Activated CD4-positive, alpha-beta T cell treated with anti-CD3 and anti-CD28 coated beads, Interleukin-2, amount 10 ng/mL, durations not matched to agents 24 days and 14 days (primary cell): ENCODE data around the gene CHMP2A. TPM values are rescaled to one million over a fixed set of nuclear protein-coding genes. Genes with fewer than 3 reads are reported as not detected.
A peak's percentile ranks its signal among the peaks of the same experiment; 100 is the strongest.

ENCODE experiments used
- DNase-seq: peaks from one replicate; pipeline ENCODE4 v3.0.0; 2022
- H3K27ac Mint-ChIP-seq: one replicate; pipeline ENCODE4 v1.8.0; 2022; ENCODE audit warnings: mild to moderate bottlenecking, mixed read lengths
- H3K27me3 Mint-ChIP-seq: one replicate; pipeline ENCODE4 v1.8.0; 2022; ENCODE audit warnings: mixed read lengths
- H3K36me3 Mint-ChIP-seq: one replicate; pipeline ENCODE4 v1.8.0; 2022; ENCODE audit warnings: low read depth, mild to moderate bottlenecking, mixed read lengths
- H3K4me1 Mint-ChIP-seq: one replicate; pipeline ENCODE4 v1.8.0; 2021; ENCODE audit warnings: mixed read lengths
- H3K4me3 Mint-ChIP-seq: one replicate; pipeline ENCODE4 v1.8.0; 2022; ENCODE audit warnings: mild to moderate bottlenecking, moderate library complexity, mixed read lengths
- H3K9me3 Mint-ChIP-seq: one replicate; pipeline ENCODE4 v1.8.0; 2021; ENCODE audit warnings: mixed read lengths
- intact Hi-C: fragments of 100-400 bp; cut with micrococcal nuclease; formaldehyde crosslinking; loops from one replicate; pipeline ENCODE4 v1.15.1; 2023
- total RNA-seq: library from RNA; stranded (reverse); gene quantifications from 2 replicates; pipeline ENCODE4 v1.2.3, GENCODE V29; 2022

The CHMP2A gene
- total RNA-seq, 1 donor from 2014 or later, result 108 TPM

DNA sequence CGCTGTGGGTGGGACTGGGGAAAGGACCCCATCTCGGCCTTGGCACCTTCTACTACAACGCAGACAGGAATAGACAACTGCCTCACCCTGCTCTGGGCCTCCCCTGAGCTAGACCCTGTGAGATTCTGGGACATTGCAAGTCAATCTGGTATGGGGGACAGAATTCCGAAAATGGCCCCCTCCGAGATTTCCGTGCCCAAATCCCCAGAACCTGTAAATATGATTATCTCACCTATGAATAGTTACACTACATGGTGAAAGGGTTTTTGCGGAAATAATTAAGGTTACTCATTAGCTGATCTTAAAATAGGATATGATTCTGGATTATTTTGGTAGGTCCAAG lies 34.7 kb downstream of the CHMP2A start:
- Mint-ChIP-seq H3K27ac (peak overlapping the region; percentile 97), H3K9me3 (no peaks in the 10 kb centered on the region), H3K36me3 (peaks cover 23% of the 10 kb centered on the region), H3K27me3 (no peaks in the 10 kb centered on the region), H3K4me3 (peak overlapping the region; percentile 93), H3K4me1 (peaks cover 34% of the 10 kb centered on the region)
- DNase-seq, result no peak
- intact Hi-C loops, result no loop called here

DNA sequence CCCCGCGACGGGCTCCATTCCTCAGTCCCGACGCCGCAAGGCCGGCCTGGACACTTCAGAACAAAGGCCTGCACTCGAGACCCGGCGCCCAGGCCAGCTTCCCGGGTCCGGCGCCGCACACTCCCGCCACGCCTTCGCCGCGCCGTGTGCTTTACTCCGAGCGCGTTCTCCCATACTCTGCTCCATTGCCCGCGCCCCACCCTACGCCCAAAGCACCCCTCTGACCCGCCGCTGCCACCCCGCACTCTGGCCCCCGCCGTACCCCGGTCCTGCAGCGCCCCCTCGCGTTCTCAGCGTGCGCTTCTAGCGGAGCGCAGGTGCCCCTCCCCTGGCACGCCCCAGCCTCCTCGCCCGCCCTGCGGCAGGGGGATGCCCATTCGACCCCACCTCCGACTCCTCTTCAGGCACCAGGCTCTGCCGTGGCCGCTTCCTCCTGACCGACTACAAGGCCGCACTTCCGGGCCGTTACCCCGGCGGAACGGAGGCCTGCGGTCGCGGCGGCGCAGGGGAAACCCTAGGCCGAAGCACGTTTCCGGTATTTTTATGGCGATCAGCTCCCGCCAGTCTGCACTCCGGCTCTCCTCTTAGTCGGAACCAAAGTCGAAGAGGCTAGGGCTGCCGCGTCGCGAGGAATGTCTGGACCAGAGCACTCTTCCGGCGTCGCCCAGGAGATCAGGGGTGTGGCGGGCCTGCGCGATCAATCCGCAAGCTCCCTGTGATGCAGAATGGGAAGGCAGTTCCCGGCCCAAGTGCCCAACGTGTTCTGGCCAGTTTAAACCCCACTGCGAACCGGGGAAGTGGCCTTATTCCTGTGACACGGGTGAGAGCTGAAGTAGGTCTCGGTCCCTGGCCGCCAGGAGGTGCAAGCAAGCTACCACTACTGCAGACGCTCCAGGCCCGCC lies 35.3 kb downstream of the CHMP2A start, which contains the start of gene ZBTB45:
Gene ZBTB45 (minus strand): TSS at position 456 of the 902 bp plus-strand sequence. CDS start 2,137 bp downstream, outside the sequence.
- intact Hi-C loops, result loop anchor here (1.0 to 5.0 kb wide), 9 partner anchors 25 to 602 kb away; partner anchors contain the start of genes MZF1, RPS5, TRIM28 and ZNF274
- H3K4me1 Mint-ChIP-seq, result peaks cover 37% of the 10 kb centered on the region
- peak within 1 kb of the TSS; percentile 93 for H3K4me3 Mint-ChIP-seq
- H3K27me3 Mint-ChIP-seq, result no peaks in the 10 kb centered on the region
- peaks cover 25% of the 10 kb centered on the region for H3K36me3 Mint-ChIP-seq
- peak; percentile 97 for DNase-seq
- peak within 1 kb of the TSS; percentile 97 for H3K27ac Mint-ChIP-seq
- H3K9me3 Mint-ChIP-seq, result no peaks in the 10 kb centered on the region

DNA sequence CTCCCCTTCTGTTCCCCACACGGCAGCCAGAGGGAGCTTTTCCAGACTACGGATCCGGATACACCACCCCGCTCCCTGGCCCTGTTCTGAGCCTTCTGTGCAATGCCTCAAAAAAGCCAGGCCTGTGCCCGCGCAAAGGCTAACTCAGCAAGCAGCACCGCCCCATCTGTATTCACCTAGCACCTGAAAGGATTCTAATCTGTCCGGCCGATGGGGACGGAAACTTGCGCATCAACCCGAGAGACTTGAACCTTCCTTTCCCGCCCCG lies 35.9 kb downstream of the CHMP2A start:
- H3K27me3 Mint-ChIP-seq, result no peaks in the 10 kb centered on the region
- H3K27ac Mint-ChIP-seq, result peak overlapping the region; percentile 97
- H3K4me3 Mint-ChIP-seq, result peak overlapping the region; percentile 93
- intact Hi-C loops, result loop anchor here (1.0 to 5.0 kb wide), 9 partner anchors 25 to 602 kb away; partner anchors contain the start of genes MZF1, RPS5, TRIM28 and ZNF274
- H3K4me1 Mint-ChIP-seq, result peaks cover 40% of the 10 kb centered on the region
- H3K36me3 Mint-ChIP-seq, result peaks cover 29% of the 10 kb centered on the region
- H3K9me3 Mint-ChIP-seq, result no peaks in the 10 kb centered on the region
- peak; percentile 85 for DNase-seq

DNA sequence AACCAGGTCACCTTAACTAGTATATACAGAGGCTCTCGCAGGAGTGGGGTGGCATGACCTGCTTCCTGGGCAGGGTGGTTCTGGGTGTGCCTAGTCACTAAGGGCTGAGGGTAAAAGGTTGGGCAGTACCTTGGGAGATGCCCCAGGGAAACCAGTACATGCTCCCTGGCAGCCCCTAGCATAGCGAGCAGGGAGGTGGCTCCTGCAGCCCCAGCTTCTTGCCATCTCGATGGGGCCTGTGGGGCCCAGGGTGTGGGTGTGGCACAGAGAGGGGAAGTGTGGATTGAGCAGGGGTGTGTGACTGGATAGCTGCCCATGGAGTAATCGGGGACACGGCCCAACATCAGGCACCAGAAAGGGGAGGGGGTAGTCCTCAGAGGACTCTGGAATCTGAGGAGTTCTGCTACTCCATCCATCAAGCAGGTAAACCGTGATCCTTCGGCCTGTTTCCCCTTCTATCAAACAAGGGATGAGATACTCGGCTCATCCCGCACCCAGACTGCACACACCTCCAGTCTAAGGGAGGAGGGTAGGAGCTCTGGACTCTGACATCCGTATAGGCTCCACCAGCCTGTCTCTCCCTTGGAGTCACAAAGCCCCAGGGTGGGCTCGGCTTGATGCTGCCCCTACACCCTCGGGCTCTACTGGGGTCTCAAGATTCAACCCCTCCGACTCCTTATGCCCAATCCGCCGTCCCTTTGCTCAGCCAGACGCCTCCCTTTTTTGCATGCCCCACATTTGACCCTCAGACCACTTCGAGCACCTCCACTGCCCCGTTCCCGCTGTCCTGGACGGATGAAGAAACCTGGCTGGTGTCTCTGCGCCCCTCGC lies 36.4 kb downstream of the CHMP2A start:
- no peaks in the 10 kb centered on the region for H3K9me3 Mint-ChIP-seq
- peaks cover 30% of the 10 kb centered on the region for H3K36me3 Mint-ChIP-seq
- peak overlapping the region; percentile 93 for H3K4me3 Mint-ChIP-seq
- H3K4me1 Mint-ChIP-seq, result peaks cover 42% of the 10 kb centered on the region
- H3K27ac Mint-ChIP-seq, result peak overlapping the region; percentile 97
- H3K27me3 Mint-ChIP-seq, result no peaks in the 10 kb centered on the region
- DNase-seq, result peak; percentile 71
- intact Hi-C loops, result loop anchor here (1.0 to 5.0 kb wide), 9 partner anchors 26 to 601 kb away; partner anchors contain the start of genes MZF1, RPS5, TRIM28 and ZNF274

DNA sequence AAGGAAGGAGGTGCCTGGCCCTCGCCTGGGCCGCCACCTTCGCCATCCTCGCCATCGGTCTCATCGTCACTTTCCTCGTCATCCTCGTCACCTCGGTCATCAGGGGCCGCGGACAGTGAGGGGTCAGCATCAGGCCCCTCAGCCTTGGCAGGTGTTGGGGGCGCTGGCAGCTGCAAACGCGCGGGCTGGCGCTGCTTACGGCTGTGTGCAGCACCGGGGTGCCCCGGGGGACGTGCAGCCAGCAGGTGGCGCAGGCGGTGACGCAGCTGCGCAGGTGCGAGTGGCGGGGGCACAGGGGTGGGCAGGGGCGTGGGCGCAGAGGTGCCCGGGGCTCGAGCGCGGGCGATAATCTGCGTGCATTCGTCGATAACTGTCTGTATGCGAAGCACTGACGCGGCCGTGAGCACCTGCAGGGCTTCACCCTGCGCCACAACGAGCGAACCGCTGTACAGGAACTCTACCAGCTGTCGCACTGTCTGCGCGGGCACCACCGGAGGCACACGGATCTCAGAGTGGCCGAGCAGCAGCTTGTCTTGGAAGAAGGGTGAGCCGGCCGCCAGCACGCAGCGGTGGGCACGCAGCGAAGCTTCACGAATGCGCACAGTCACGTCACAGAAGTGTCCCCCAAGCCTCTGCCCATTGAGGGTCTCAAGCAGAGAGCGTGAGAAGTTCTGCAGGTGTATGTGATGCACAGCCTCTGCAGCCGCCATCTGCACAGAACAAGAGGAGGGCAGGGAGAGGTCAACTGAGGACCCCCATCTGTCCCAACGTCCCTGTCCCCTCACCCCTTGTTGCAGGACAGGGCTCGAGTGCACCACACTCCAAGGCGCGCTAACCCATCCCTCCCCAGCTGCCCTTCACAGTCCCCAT lies 37.7 kb downstream of the CHMP2A start:
- peak overlapping the region; percentile 93 for H3K4me3 Mint-ChIP-seq
- H3K36me3 Mint-ChIP-seq, result peaks cover 30% of the 10 kb centered on the region
- intact Hi-C loops, result loop anchor here (5.0 kb wide), 1 partner anchor 600 kb away; the partner anchor contains the start of gene ZNF417
- H3K27ac Mint-ChIP-seq, result peak overlapping the region; percentile 25
- H3K27me3 Mint-ChIP-seq, result no peaks in the 10 kb centered on the region
- DNase-seq, result no peak
- no peaks in the 10 kb centered on the region for H3K9me3 Mint-ChIP-seq
- H3K4me1 Mint-ChIP-seq, result peaks cover 43% of the 10 kb centered on the region

DNA sequence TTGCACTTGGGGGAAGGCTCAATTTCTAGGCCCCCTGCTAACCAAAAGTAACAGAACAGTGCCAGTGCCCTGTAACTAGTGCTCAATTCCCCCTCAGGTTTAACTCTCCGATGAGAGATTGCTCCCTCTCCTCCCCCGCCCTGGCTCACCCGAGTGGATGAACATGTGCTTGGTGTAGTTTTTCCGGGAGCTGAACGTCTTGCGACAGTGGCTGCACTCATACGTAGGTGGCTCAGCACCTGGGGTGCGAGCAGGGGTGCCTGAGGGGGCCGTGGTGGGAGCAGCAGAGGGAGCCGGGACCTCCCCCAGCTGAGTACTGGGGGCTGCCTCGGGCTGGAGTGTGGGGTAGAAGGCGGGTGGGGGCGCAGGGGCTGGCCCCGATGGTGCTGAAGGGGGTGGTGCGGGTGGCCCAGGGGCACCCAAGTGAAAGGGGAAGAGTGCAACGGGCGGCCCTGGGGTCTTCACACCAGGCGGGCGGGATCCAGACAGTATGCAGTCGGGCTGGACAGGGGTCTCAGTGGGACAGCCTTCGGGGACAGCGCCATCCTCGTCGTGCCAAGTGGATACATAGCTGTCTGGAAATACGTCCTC lies 38.6 kb downstream of the CHMP2A start:
- Mint-ChIP-seq H3K27me3 (no peaks in the 10 kb centered on the region), H3K4me3 (peak overlapping the region; percentile 91), H3K4me1 (peaks cover 45% of the 10 kb centered on the region), H3K36me3 (peaks cover 30% of the 10 kb centered on the region), H3K9me3 (no peaks in the 10 kb centered on the region), H3K27ac (peak overlapping the region; percentile 65)
- intact Hi-C loops, result loop anchor here (5.0 kb wide), 1 partner anchor 599 kb away; the partner anchor contains the start of gene ZNF417
- no peak for DNase-seq

DNA sequence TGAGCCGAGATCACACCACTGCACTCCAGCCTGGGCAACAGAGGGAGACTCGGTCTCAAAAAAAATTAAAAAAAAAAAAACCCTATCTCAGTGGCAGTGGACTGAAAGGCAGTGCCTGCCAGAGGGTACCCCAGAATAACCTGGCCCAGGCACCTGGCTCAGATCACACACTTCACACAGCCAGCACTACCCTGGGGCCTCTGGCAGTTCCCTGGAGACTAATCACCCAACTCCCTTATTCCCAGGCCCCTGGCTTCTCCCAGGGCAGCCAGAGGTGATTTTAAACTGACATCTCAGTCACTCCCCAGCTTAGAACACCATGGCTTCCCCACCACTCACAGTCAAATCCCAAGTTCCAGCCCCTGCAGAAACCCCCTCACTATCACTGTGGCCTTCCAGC lies 39.6 kb downstream of the CHMP2A start:
- H3K27ac Mint-ChIP-seq, result peak overlapping the region; percentile 93
- intact Hi-C loops, result loop anchor here (5.0 kb wide), 1 partner anchor 598 kb away; the partner anchor contains the start of gene ZNF417
- no peaks in the 10 kb centered on the region for H3K27me3 Mint-ChIP-seq
- H3K36me3 Mint-ChIP-seq, result peaks cover 30% of the 10 kb centered on the region
- H3K9me3 Mint-ChIP-seq, result no peaks in the 10 kb centered on the region
- H3K4me3 Mint-ChIP-seq, result peak overlapping the region; percentile 91
- DNase-seq, result no peak
- H3K4me1 Mint-ChIP-seq, result peaks cover 41% of the 10 kb centered on the region

DNA sequence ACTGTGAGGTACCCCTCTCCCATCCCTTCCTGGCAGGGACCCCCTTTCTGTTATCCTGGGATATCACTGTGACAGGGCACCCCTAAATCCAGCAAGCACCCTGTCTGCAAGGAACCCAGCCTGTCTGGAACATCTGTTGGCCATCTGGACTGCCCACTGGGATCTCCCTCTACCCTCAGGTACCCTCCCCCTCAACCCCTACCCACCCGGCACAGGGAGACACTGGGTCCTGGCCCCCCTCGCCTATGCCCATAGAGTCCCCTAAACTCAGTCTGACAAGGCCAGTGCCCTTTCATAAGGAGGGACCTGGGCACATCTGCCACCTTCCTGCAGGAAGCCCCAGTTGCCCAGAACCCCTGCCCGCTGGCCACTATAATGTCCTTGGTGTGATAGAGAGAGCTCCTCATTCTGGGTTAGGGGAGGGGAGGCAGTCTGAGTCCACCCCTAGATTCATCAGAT lies 40.3 kb downstream of the CHMP2A start:
- Mint-ChIP-seq H3K36me3 (peaks cover 29% of the 10 kb centered on the region), H3K4me1 (peaks cover 34% of the 10 kb centered on the region), H3K4me3 (peak overlapping the region; percentile 91), H3K27me3 (no peaks in the 10 kb centered on the region), H3K27ac (peak overlapping the region; percentile 93), H3K9me3 (no peaks in the 10 kb centered on the region)
- intact Hi-C loops, result loop anchor here (1.0 to 5.0 kb wide), 6 partner anchors 15 to 597 kb away; partner anchors contain the start of genes CHMP2A, ZNF417 and ZNF446
- peak; percentile 68 for DNase-seq

DNA sequence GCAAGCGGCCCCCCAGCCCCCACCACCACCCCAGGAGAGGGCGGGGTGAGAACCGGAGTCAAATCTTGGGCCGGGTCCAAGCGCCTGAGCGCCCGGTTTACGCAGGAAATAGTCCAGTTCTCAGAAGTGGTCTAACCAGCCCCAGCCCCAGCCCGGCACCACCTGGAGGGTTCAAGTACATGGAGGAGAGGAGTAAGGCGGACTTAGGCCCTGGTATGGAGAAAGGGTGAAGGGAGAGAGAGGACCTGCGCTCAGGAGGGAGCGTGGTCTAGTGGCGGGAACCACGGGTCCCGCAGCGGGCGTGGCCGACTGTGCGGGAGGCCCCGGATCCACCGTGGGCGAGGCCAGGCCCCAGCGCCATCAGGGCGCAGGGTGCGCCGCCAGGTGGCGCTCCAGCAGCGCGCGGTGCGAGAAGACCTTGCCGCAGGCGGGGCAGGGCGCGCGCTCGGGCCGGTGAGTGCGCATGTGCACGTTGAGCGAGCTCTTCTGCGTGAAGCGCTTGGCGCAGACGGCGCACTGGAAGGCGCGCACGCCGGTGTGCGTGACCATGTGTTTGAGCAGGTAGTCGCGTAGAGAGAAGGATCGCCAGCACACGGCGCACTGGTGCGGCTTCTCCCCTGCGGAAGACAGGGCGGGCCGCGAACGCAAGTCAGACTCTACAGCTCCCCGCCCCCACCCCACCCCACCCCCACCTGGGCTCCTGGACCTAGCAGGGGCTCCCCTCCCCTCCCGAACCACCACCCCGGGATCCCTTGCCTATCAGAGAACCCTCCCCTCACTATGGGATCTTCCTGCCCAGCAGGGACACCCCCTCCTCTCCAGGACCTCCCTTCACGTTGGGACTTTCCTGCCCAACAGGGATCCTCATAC lies 41.0 kb downstream of the CHMP2A start:
- peaks cover 32% of the 10 kb centered on the region for H3K4me1 Mint-ChIP-seq
- intact Hi-C loops, result loop anchor here (1.0 kb wide), 5 partner anchors 15 to 67 kb away; partner anchors contain the start of genes CHMP2A and ZNF446

DNA sequence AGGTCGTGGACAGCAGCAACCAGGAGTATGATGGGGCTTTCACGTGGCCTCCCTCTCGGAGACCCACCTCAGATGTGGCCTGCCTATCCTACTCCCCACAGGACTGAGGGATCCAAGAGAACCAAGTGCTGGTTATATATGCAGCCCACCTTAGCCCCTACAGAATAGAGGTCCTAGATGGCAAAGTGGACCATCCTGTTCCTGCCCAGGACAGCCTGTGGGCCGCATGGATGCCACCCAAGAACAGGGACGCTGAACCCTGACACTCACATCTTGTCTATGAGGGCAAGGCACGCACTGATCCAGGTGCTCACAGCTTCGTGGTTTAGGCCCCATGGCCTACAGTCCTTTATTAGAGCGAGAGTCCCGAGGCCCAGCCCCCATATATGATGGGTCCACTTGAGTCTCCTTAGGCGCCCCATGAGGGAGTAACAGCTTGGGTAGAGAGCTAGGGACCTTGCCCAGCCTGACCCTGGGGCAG lies 41.7 kb downstream of the CHMP2A start:
- peak; percentile 68 for DNase-seq
- Mint-ChIP-seq H3K4me3 (peak overlapping the region; percentile 91), H3K4me1 (peaks cover 27% of the 10 kb centered on the region), H3K27ac (peak overlapping the region; percentile 93), H3K9me3 (no peaks in the 10 kb centered on the region), H3K27me3 (no peaks in the 10 kb centered on the region), H3K36me3 (peaks cover 21% of the 10 kb centered on the region)
- intact Hi-C loops, result no loop called here

More for the DNA sequence above, 41.0 kb downstream of the CHMP2A start:
- Mint-ChIP-seq H3K9me3 (no peaks in the 10 kb centered on the region), H3K36me3 (peaks cover 23% of the 10 kb centered on the region), H3K27ac (peak overlapping the region; percentile 93), H3K27me3 (no peaks in the 10 kb centered on the region), H3K4me3 (peak overlapping the region; percentile 91)
- DNase-seq, result peak; percentile 99

DNA sequence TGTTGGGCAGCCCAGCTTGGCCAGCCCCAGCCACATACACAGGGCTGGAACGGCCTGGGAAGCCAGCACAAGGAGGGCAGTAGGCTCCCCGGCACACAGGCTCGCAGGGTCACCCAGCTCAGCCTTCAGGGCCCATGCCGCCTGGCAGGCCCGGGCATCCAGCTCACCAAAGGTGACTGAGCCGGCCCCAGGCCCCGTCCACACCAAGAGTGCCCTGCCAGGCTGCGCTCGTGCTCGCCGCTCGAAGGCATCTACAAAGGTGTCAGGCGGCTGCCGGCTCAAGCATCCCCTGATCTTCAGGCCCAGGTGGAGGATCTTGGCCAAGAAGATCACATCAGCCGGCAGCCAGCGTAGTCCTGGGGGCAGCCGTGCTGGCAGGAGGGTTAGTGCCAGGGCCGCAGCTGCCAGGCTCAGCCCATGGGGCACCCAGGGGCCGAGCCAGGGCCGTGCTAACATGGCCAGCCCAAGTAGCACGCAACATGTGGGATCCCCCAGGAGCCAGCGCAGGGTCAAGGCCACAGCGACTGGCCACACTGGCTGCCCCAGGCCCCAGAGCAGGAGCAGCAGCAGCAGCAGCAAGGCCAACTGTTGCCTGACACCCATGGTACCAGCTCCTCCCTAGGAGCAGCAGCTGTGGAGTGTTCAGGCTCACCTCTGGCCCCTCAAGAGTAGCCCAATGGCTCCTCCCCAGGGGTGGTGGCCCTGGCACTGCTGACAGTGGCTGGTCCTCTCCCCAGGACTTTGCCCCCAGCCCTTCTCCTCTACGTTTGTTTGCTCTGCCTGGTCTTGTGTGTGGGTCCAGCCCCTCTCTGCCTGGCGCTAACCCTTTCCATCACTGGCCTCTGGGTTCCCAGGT lies 43.3 kb downstream of the CHMP2A start, which contains the start of gene SLC27A5:
Gene SLC27A5 (minus strand): TSS at position 640 of the 856 bp plus-strand sequence. CDS start 37 bp downstream, at position 603.
- no peak within 1 kb of the TSS for H3K4me3 Mint-ChIP-seq
- H3K27me3 Mint-ChIP-seq, result no peaks in the 10 kb centered on the region
- peaks cover 21% of the 10 kb centered on the region for H3K36me3 Mint-ChIP-seq
- H3K9me3 Mint-ChIP-seq, result no peaks in the 10 kb centered on the region
- peaks cover 21% of the 10 kb centered on the region for H3K4me1 Mint-ChIP-seq
- intact Hi-C loops, result no loop called here
- no peak for DNase-seq
- peak within 1 kb of the TSS; percentile 45 for H3K27ac Mint-ChIP-seq
